SK-N-MC (cell line): ENCODE data around the gene ST3GAL4.

Source experiments
- EZH2 ChIP-seq: fragments of 200-600 bp; sonication (generic); IDR thresholded peaks from one replicate; pipeline ENCODE4 v1.6.1; 2017; ENCODE audit warnings: antibody characterized with exemption
- FOXP2 ChIP-seq: optimal IDR thresholded peaks from 2 replicates; pipeline ENCODE3; 2011; ENCODE audit warnings: mild to moderate bottlenecking, moderate library complexity; ENCODE audit not compliant: insufficient read depth; ENCODE audit errors: extremely low read length, control extremely low read depth
- POLR2AphosphoS5 ChIP-seq: IDR thresholded peaks from 2 replicates; pipeline ENCODE4 v1.6.1; 2012; ENCODE audit warnings: mild to moderate bottlenecking, low read depth, low read length, borderline replicate concordance

GRCh38 chr11:126380909-126381308, 25.4 kb downstream of the ST3GAL4 start:
- TF ChIP-seq POLR2AphosphoS5 (no peak), EZH2 (no peak), FOXP2 (no peak)
